WTC11 (cell line): ENCODE results near the gene PTPRK. TPM values are rescaled to one million over a fixed set of nuclear protein-coding genes. Genes with fewer than 3 reads are reported as not detected.
A peak's percentile ranks its signal among the peaks of the same experiment; 100 is the strongest.

Experiments used
- ATAC-seq: fragments of 200-7000 bp; cut with Tn5 transposase; 2 replicates; pipeline ENCODE4 v1.10.0; 2021; ENCODE audit warnings: mild to moderate bottlenecking, moderate library complexity
- CTCF ChIA-PET: fragments of 300-600 bp; sonication (Branson Sonifier 250); formaldehyde crosslinking; loops from one replicate; lab custom pipeline; 2021; ENCODE audit warnings: antibody characterized with exemption; lab: Charles Lee
- POLR2A ChIA-PET: fragments of 350-600 bp; sonication (Branson Sonifier 250); formaldehyde crosslinking; loops from one replicate; lab custom pipeline; 2021; ENCODE audit warnings: antibody characterized with exemption; lab: Charles Lee
- DNase-seq: peaks from one replicate; pipeline ENCODE4 v3.0.0; 2021; ENCODE audit warnings: low spot score
- H3K27ac Mint-ChIP-seq: 2 replicates; pipeline ENCODE4 v1.8.0; 2021; ENCODE audit warnings: mixed read lengths
- H3K27me3 Mint-ChIP-seq: 2 replicates; pipeline ENCODE4 v1.8.0; 2021; ENCODE audit warnings: low read depth, mild to moderate bottlenecking, moderate library complexity, mixed read lengths
- H3K36me3 Mint-ChIP-seq: 2 replicates; pipeline ENCODE4 v1.8.0; 2021; ENCODE audit warnings: mixed read lengths
- H3K4me1 Mint-ChIP-seq: 2 replicates; pipeline ENCODE4 v1.8.0; 2022; ENCODE audit warnings: mixed read lengths
- H3K4me3 Mint-ChIP-seq: 2 replicates; pipeline ENCODE4 v1.8.0; 2021; ENCODE audit warnings: mild to moderate bottlenecking, moderate library complexity, mixed read lengths
- H3K9me3 Mint-ChIP-seq: 2 replicates; pipeline ENCODE4 v1.8.0; 2021; ENCODE audit warnings: mixed read lengths
- CBFB ChIP-seq: sonication (generic); formaldehyde crosslinking; IDR thresholded peaks from 2 replicates; pipeline ENCODE4 v1.8.1; 2022; ENCODE audit warnings: mild to moderate bottlenecking, low read depth, missing genetic modification reagents
- ETV6 ChIP-seq: sonication (generic); formaldehyde crosslinking; IDR thresholded peaks from 2 replicates; pipeline ENCODE4 v1.8.1; 2022; ENCODE audit warnings: mild to moderate bottlenecking, missing genetic modification reagents
- FOXJ3 ChIP-seq: sonication (generic); formaldehyde crosslinking; IDR thresholded peaks from 2 replicates; pipeline ENCODE4 v1.9.0; 2021; ENCODE audit warnings: missing genetic modification reagents, mild to moderate bottlenecking, borderline replicate concordance
- FOXP1 ChIP-seq: sonication (generic); formaldehyde crosslinking; IDR thresholded peaks from 2 replicates; pipeline ENCODE4 v1.8.0; 2022; ENCODE audit warnings: missing genetic modification reagents, mild to moderate bottlenecking, moderate library complexity, borderline replicate concordance
- GRHL2 ChIP-seq: fragments of 250-450 bp; sonication (Bioruptor Pico); IDR thresholded peaks from 2 replicates; pipeline ENCODE4 v1.8.0; 2022; ENCODE audit warnings: mild to moderate bottlenecking, moderate library complexity; ENCODE audit not compliant: insufficient replicate concordance, severe bottlenecking
- GTF2I ChIP-seq: fragments of 250-450 bp; sonication (Bioruptor Pico); conservative IDR thresholded peaks from 2 replicates; pipeline ENCODE4 v1.4.0; 2021; ENCODE audit warnings: mild to moderate bottlenecking
- HMGXB4 ChIP-seq: sonication (generic); formaldehyde crosslinking; IDR thresholded peaks from 2 replicates; pipeline ENCODE4 v1.8.1; 2023; ENCODE audit warnings: mild to moderate bottlenecking, moderate library complexity, missing genetic modification reagents
- MYBL2 ChIP-seq: sonication (generic); formaldehyde crosslinking; IDR thresholded peaks from 2 replicates; pipeline ENCODE4 v1.8.1; 2023; ENCODE audit warnings: mild to moderate bottlenecking, moderate library complexity, missing genetic modification reagents
- NFE2L1 ChIP-seq: sonication (generic); formaldehyde crosslinking; IDR thresholded peaks from 2 replicates; pipeline ENCODE4 v1.8.1; 2023; ENCODE audit warnings: missing genetic modification reagents
- NFYB ChIP-seq: sonication (generic); formaldehyde crosslinking; conservative IDR thresholded peaks from 2 replicates; pipeline ENCODE4 v1.8.0; 2022; ENCODE audit warnings: low read depth, missing genetic modification reagents
- OVOL2 ChIP-seq: fragments of 250-450 bp; sonication (Bioruptor Pico); IDR thresholded peaks from 2 replicates; pipeline ENCODE4 v1.9.0; 2021; ENCODE audit warnings: mild to moderate bottlenecking, borderline replicate concordance
- PRRX2 ChIP-seq: fragments of 250-450 bp; sonication (Bioruptor Pico); IDR thresholded peaks from 2 replicates; pipeline ENCODE4 v1.8.0; 2021; ENCODE audit warnings: mild to moderate bottlenecking
- SMAD3 ChIP-seq: sonication (generic); formaldehyde crosslinking; IDR thresholded peaks from 2 replicates; pipeline ENCODE4 v1.8.0; 2022; ENCODE audit warnings: missing genetic modification reagents, mild to moderate bottlenecking, borderline replicate concordance
- SMAD4 ChIP-seq: sonication (generic); formaldehyde crosslinking; IDR thresholded peaks from 2 replicates; pipeline ENCODE4 v1.8.0; 2022; ENCODE audit warnings: mild to moderate bottlenecking, missing genetic modification reagents
- TEAD1 ChIP-seq: sonication (generic); formaldehyde crosslinking; IDR thresholded peaks from 2 replicates; pipeline ENCODE4 v1.8.0; 2022; ENCODE audit warnings: mild to moderate bottlenecking, missing genetic modification reagents
- TEAD4 ChIP-seq: sonication (generic); formaldehyde crosslinking; IDR thresholded peaks from 2 replicates; pipeline ENCODE4 v1.8.0; 2022; ENCODE audit warnings: mild to moderate bottlenecking, missing genetic modification reagents
- ZBTB21 ChIP-seq: sonication (generic); formaldehyde crosslinking; IDR thresholded peaks from 2 replicates; pipeline ENCODE4 v1.8.1; 2023; ENCODE audit warnings: mild to moderate bottlenecking, missing genetic modification reagents, borderline replicate concordance
- ZNF121 ChIP-seq: sonication (generic); formaldehyde crosslinking; IDR thresholded peaks from 2 replicates; pipeline ENCODE4 v1.8.0; 2023; ENCODE audit warnings: missing genetic modification reagents
- ZNF138 ChIP-seq: sonication (generic); formaldehyde crosslinking; conservative IDR thresholded peaks from 2 replicates; pipeline ENCODE4 v1.8.1; 2022; ENCODE audit warnings: mild to moderate bottlenecking, moderate library complexity, missing genetic modification reagents
- ZNF232 ChIP-seq: sonication (generic); formaldehyde crosslinking; IDR thresholded peaks from 2 replicates; pipeline ENCODE4 v1.8.0; 2022; ENCODE audit warnings: mild to moderate bottlenecking, missing genetic modification reagents
- total RNA-seq: library from RNA; stranded (reverse); gene quantifications from 3 replicates; pipeline ENCODE4 v1.2.3, GENCODE V29; 2021
- TF ChIP-seq, protein P1 (sequence below): sonication (generic); formaldehyde crosslinking; IDR thresholded peaks from 2 replicates; pipeline ENCODE4 v1.8.1; 2023; ENCODE audit warnings: mild to moderate bottlenecking, missing genetic modification reagents, moderate library complexity
- TF ChIP-seq, protein P2 (sequence below): sonication (generic); formaldehyde crosslinking; IDR thresholded peaks from 2 replicates; pipeline ENCODE4 v1.8.1; 2022; ENCODE audit warnings: missing genetic modification reagents, borderline replicate concordance

The PTPRK gene
- total RNA-seq, 1 experiment from 2014 or later, result 44.8 TPM

DNA sequence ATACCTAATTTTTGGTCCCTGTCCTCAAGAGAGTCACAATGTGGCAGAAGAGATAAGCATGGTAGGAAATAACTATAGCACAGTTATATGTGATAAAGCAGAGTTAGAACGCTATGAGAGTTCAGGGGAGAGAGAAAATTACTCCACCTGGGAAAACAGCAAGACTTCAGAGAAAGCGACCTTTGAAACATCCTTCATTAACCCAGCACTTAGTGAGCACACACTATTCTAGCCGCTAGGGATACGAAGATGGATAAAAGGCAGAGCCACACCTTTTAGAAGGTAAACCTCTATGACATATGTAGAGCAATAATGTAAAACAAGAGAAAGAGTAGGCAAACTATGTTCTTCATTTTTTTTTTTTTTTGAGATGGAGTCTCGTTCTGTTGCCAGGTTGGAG is 264.3 kb downstream of the PTPRK start (continued):
- no peak for TF ChIP-seq OVOL2 (CRISPR knock-in tag)
- no peak for TF ChIP-seq ZBTB21 (CRISPR knock-in tag)
- TF ChIP-seq GRHL2, result no peak
- TF ChIP-seq MYBL2, result no peak
- TF ChIP-seq NFE2L1 (CRISPR knock-in tag), result no peak
- no peak for TF ChIP-seq TEAD1 (CRISPR knock-in tag)
- no peak for TF ChIP-seq GTF2I (CRISPR knock-in tag)
- no peak for TF ChIP-seq HMGXB4 (CRISPR knock-in tag)

DNA sequence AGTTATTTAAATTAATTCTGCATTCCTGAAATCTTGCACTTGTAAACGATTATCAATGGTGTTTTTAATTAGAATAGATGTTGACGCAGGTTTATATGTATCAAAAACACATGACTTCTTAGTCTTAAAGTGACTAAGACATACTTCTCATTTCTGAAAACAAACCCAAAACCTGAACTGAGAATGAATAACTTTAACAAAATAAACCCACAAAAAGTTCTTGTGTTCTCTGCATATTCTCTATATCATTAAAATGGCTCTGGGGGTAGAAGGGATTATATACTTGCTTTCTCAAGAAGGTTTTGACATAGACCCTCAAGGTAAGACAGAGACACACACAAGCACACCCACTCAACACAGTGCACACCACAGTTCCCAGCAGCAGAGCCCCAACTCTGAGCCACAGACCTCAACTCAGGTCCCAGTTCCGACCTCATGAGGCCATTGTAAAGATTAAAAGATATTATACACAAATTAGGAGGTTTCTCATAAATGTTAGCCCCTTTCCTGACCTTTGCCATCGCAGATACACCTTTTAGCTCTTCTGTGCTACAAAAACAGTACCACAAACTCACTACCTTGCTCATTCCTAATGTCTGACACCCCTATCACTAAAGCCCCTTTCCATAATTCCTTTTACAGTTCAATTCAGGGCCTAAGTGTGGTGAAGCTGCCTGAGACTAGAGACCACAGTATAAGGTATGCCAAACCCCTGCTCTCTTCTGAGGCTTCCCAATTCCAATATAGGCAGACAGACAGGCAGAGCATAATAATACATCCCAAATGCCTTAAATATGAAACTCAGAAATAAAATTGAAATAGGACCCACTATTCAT is 267.8 kb downstream of the PTPRK start:
- ChIA-PET CTCF (no interaction called here), POLR2A (no interaction called here)
- peak; percentile 62 for ATAC-seq
- Mint-ChIP-seq H3K27ac (peak overlapping the region; percentile 48; the same call in 1 of the 2 replicates), H3K9me3 (no peaks in the 10 kb centered on the region), H3K36me3 (no peaks in the 10 kb centered on the region), H3K27me3 (no peaks in the 10 kb centered on the region), H3K4me1 (peaks cover 11% of the 10 kb centered on the region), H3K4me3 (no peak overlapping the region)
- TF ChIP-seq FOXJ3 (no peak), CBFB (CRISPR knock-in tag) (no peak)
- no peak for DNase-seq

- no peak for DNase-seq
- TF ChIP-seq ZNF232 (CRISPR knock-in tag) (no peak), FOXJ3 (no peak), SMAD3 (CRISPR knock-in tag) (no peak), ZNF138 (CRISPR knock-in tag) (no peak), SMAD4 (CRISPR knock-in tag) (no peak), NFYB (no peak), TEAD4 (CRISPR knock-in tag) (no peak), ZNF121 (CRISPR knock-in tag) (no peak), NFE2L1 (CRISPR knock-in tag) (no peak), PRRX2 (CRISPR knock-in tag) (no peak), FOXP1 (CRISPR knock-in tag) (no peak), ETV6 (CRISPR knock-in tag) (no peak), OVOL2 (CRISPR knock-in tag) (no peak)
- TF ChIP-seq, protein P1, sequence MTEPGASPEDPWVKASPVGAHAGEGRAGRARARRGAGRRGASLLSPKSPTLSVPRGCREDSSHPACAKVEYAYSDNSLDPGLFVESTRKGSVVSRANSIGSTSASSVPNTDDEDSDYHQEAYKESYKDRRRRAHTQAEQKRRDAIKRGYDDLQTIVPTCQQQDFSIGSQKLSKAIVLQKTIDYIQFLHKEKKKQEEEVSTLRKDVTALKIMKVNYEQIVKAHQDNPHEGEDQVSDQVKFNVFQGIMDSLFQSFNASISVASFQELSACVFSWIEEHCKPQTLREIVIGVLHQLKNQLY, result no peak
- TF ChIP-seq, protein P2, sequence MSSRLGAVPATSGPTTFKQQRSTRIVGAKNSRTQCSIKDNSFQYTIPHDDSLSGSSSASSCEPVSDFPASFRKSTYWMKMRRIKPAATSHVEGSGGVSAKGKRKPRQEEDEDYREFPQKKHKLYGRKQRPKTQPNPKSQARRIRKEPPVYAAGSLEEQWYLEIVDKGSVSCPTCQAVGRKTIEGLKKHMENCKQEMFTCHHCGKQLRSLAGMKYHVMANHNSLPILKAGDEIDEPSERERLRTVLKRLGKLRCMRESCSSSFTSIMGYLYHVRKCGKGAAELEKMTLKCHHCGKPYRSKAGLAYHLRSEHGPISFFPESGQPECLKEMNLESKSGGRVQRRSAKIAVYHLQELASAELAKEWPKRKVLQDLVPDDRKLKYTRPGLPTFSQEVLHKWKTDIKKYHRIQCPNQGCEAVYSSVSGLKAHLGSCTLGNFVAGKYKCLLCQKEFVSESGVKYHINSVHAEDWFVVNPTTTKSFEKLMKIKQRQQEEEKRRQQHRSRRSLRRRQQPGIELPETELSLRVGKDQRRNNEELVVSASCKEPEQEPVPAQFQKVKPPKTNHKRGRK, result no peak
- peak; percentile 32; the same call in 1 of the 2 replicates for ATAC-seq
- Mint-ChIP-seq H3K9me3 (no peaks in the 10 kb centered on the region), H3K27ac (no peak overlapping the region; the same call in 1 of the 2 replicates), H3K36me3 (no peaks in the 10 kb centered on the region), H3K4me1 (peaks cover 12% of the 10 kb centered on the region), H3K27me3 (no peaks in the 10 kb centered on the region), H3K4me3 (no peak overlapping the region)
- POLR2A ChIA-PET, result no interaction called here
- CTCF ChIA-PET, result no interaction called here
Observed at GRCh38 chr6:128251445-128252340, 268.7 kb downstream of the PTPRK start.
